C1 segment of cervical spinal cord (tissue), 14 donors: ENCODE data around the gene FCHO1.

Experiments used
- DNase-seq, 14 donors: peaks; one replicate each; lab custom pipeline; 2025; lab: John Stamatoyannopoulos, UW

The FCHO1 gene

DNA sequence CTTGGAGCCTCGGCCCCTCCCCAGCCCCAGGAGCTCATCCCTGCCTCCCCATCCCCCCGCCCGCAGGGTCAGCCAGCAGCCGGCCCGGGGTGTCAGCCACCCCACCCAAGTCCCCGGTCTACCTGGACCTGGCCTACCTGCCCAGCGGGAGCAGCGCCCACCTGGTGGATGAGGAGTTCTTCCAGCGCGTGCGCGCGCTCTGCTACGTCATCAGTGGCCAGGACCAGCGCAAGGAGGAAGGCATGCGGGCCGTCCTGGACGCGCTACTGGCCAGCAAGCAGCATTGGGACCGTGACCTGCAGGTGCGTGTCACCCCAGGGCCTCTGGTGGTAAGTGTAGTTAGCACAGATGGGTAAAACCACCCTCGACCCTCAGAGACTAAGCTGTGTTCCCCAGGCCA, 18.1 kb upstream of the FCHO1 start:
- no peak for DNase-seq

DNA sequence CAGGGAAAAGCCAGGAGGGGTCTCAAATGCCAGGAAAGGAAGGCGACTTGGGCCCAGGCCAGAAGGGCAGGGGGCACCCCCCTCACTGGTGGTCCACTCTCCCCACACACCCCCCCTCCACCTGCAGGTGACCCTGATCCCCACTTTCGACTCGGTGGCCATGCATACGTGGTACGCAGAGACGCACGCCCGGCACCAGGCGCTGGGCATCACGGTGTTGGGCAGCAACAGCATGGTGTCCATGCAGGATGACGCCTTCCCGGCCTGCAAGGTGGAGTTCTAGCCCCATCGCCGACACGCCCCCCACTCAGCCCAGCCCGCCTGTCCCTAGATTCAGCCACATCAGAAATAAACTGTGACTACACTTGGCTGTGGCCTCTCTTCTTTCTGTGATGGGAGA, 17.1 kb upstream of the FCHO1 start:
- DNase-seq, result no peak

DNA sequence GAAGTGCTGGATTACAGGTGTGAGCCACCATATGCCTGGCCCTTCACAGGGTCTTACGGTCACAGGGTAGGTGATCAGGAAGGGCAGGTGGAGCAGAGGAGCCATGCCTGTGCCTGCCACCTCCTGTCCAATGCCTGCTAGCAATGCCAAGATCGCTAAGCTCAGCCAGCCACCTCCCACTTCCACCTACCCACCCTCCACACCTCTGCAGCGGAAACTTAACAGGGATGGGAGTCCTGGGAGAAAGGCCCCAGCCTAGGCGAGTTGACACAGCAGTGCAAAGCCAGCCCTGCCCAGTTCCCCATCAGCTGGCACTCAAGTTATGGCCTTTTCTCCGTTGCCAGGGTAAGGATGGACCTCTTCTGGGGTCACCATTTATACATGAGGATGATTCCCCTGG, 15.9 kb upstream of the FCHO1 start:
- no peak for DNase-seq

DNA sequence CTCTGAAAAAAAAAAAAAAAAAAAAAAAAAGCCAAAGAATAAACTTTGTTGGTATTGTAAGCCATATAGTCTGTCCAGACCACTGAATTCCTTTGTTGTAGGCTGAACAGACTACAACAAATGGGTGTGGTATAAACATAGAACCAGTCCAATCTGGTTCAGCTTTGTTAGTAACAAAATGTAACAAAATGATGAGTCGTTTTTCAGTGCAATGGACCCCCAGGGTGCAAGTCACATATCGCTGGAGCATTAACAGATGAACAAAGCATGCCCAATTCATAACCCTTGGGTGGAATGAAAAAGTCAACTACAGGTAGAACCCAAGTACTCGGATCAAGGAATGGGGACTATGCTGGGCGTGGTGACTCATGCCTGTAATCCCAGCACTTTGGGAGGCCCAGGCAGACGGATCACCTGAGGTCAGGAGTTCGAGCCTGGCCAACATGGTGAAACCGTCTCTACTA, 13.6 kb upstream of the FCHO1 start:
- DNase-seq, result no peak

DNA sequence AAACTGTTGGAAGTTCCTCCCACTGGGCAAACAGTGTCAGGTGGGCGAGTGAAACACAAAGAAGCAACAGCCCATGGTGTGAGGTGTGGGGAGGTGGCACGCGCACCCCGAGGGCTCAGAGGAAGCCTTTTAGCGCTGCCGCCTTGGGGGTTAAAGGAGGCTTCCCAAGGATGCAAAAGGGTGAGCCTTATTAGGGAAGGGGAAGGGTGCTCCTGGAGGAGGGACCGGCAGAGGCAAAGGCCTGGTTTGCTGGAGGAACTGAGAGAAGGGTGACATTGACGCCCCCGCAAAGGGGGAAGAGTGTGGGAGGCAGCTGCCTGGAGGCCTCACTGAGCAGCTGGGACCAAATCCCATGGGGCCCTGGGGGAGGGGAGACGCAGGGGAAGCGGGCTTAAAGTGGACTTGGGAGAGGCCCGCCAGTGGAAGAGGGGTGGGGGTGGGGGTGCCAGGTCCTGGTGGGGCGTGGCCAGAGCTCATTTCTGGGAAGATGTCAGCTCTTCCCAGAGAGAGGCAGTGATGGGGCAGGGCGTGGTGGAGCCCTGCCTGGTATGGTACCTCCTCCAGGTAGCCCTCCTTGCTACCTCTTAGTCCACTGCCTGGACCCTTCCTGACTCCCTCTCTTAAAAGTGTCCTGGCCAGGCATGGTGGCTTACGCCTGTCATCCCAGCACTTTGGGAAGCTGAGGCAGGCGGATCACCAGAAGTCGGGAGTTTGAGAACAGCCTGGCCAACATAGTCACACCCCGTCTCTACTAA, 12.0 kb upstream of the FCHO1 start:
- DNase-seq, result peak in 3 of 14 donors; percentile 13 to 30 (median 17)

DNA sequence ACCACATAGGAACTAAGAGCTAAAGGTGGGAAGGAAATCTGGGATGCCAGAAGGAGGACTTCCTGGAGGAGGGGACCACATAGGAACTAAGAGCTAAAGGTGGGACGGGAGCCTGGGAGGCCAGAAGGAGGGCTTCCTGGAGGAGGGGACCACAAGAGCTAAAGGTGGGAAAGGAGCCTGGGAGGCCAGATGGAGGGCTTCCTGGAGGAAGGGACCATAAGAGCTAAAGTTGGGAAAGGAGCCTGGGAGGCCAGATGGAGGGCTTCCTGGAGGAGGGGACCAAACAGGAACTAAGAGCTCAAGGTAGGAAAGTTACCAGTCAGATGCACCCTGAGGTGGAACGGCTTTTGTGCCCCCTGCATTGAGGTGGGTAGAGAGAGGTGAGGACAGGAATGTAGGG, 9.8 kb upstream of the FCHO1 start:
- no peak for DNase-seq

DNA sequence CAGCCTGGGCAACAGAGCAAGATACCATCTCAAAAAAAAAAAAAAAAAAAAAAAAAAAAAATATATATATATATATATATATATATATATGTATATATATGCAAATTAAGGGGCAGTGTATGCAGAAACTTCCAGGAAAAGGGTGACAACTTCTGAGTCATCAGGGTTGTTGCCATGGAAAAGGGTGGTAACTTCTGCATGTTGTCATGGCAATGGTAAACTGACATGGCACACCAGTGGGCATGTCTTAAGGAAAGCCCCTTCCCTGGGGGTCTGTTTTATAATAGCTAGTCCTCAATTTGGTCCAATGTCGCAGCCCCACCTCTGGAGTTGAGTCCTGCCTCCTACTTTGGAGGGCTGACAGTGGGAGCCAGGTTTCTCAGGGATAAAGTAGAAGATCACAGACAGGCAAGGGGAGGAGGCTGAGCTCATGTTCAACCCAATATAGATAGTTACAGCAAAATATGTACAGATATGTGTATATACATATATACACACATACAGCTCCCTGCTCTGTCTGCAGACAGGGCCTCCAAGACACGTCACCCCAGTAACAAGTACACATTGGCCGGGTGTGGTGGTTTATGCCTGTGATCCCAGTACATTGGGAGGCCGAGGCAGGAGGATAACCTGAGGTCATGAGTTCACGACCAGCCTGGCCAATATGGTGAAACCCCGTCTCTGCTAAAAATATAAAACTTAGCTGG, 7.2 kb upstream of the FCHO1 start:
- DNase-seq, result no peak

DNA sequence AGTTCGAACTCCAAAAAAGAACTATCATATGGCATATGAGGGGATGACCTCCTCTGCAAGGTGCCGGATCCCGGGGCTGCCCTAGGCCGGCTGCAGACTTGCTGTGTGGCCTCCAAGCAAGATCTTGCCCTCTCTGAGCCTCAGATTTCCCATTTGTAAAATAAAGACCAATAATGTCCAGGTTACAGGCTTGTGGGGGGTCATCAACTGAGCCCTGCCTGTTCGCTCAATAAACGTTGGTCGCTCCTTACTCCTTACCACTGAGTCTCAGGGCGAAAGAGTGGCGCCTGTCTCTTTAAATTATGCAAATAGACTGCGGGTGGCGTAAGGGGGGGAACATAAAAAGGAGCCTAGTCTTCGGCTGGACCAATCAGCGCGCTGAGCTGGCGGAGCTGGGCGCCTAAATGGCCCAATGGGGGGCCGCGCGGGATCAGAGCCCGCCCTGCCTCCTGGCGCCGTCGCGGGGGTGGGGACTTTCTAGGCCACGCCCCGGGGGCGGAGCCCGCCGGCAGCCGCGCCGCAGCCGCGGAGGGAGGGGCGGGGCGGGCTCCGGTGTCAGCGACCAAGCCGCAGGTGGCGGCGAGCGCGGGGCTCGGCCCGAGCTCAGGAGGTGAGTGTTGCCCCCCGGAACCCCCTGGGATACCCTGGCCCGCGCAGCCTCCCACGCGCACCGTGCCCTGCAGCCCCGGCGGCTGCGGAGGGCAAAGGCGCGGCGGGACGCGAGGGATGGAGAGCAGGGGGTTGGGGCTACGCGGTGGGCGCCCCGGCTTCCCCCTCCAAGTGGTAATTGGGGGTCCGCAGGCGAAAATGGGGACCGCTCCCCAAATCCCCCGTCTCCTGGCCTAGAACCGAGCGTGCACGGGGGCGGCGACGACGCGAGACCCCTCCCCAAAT, 3.8 kb upstream of the FCHO1 start:
- peak; percentile 44 to 93 (median 90) for DNase-seq

DNA sequence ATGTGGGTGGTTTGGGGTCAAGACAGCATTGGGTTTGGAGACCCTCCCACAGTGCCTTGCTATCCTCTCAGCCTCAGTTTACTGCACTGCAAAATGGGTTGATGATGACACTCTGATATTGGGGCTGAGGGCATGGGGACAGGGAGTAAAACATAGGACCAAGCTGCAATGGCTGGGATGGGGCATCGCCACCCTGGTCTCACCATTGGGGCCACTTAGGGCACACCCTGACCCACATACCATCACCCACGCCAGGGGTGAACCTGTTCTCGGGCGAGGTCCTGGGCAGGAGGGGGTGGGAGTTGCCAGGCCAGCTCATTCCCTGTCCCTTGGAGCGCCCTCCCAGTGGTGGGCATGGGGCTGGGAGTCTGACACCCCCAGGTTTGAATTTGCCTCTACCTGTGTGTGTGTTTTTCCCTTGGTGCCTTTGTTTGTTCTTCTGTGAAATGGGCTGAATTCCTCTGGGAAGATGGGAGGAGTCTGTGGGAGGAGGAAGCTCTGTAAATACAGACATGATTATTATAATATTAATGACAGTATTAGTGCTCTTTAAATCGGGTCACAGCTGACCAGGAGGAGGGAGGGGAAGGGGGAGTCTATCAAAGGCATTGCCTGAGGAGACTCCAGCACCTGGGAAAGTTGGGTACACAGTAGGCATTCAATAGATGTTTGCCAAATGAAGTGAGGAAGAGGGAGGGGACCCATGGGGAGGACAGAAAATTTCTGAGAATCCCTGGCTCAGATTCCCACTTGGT, 2.2 kb upstream of the FCHO1 start:
- DNase-seq, result peak in 2 of 14 donors; percentile 2 to 45

DNA sequence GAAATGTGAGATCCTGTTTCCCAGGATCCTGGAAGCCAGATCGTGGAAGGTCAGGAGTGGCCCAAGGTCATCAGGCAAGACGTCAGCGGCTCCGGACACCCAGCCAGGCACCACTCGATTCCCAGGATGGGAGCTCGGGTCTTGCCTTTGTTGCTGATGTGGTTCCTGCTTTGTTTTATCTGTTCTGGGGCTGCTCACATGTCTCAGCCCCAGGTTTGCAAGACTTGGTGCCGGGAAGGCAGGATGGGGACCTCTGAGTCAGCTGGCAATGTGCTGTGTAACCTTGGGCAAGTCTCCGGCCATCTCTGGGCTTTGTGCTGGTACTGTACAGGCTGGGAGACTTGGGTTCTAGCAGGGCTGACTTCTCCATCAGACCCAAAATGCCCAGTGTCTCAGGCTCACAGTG, 1.4 kb upstream of the FCHO1 start:
- DNase-seq, result peak in 7 of 14 donors; percentile 15 to 46 (median 36)

DNA sequence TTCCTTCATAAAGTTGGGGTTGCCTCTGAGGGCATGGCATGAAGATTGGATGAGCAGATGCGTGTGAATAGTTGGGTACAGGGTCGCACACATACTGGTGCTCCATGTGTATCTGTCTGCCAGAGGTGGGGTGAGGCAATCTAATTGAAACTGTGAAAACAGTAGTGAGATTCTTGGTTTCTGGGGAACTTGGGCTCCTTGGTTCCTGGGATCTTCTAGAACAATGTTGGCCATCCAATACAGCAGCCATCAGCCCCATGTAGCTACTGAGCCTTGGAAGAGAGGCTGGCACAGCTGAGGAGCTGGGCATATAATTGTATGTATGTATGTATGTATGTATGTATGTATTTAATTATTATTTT, 616 bp downstream of the FCHO1 start:
- peak in 2 of 14 donors; percentile 43 to 49 for DNase-seq

DNA sequence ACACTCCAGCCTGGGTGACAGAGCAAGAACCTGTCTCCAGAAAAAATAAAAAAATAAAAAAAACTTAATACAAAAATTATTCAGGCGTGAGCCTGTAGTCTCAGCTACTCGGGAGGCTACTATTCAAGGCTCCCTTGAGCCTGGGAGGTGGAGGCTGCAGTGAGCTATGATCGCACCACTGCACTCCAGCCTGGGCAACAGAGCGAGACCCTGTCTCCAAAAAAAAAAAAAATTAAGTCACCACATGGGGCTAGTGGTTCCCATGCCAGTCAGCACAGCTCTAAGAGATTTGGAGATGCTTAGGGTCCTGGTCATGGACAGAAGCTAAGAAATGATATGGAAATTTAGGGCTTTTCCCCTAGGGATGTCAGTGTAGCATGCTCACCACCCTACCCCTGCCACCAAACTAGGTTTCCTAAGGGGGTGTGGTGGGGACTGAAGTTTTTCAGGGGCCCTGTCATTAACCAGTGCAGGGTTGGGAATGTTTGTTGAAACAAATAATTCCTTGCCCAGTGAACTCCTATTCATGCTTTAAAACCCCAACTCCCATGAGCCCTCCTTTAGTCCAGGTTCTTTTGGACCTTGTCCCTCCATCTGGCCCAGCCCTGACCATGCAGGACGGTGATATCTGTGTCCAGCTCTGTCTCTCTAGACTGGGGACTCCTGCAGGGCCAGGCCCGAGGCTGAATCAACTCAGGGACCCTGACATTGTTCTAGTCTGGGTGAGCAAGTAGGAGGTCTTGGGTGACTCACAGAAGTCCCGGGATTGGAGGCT, 1.8 kb downstream of the FCHO1 start:
- DNase-seq, result peak in 2 of 14 donors; percentile 2 to 3

DNA sequence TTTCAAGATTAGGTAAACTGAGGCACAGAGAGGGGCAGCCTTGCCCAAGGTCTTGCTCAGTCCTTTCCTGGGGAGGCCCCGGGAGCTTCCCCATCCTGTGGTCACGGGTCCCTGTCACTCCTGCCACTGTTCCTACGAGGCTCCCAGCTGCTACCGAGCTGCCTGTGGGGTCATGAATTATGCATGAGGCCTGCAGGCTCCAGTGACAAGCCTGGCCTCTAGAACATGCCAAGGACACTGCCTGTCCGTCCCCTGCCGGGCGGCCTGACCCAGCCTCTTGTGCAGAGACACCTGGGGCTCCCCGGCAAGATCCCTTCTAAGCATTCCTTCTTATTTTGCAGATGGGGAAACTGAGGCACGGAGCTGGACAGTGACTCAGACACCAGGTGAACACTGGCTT, 2.7 kb downstream of the FCHO1 start:
- DNase-seq, result peak in 11 of 14 donors; percentile 12 to 81 (median 62)

DNA sequence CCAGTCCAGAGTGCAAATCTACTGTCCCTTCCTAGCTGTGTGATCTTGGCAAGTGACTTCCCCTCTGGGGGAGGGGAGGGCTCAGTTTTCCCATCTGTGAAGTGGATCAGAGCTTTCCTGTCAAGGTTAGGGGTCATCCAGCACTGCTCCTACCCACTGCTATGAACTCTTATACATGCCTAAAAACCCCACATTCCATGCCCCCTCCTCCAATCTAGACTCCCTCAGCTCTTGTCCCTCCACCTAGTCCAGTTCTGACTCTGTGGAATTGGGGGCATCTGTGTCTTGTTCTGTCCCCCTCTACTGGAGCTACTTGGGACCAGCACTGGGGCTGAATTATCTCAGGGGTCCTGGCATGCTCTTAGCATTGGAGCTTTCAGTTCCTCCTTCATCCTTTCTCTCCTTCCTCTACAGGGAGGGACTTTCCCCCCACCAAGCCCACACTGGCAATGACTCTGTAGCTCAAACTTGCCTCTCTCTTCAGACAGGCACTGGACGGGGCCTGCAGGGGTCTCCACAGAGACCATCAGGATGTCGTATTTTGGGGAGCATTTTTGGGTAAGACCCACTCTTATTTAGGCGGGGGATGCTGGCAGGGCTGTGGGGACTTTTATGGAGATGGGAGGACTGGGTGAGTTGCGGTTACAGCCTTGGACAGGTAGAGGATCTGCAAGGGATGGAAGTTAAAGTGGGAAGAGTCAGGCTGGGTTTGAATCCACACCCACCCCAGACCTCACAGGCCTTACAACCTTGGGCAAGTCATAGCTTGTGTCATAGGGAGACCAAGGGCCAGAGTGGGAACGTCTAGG, 3.6 kb downstream of the FCHO1 start:
- peak in 3 of 14 donors; percentile 18 to 51 (median 25) for DNase-seq

DNA sequence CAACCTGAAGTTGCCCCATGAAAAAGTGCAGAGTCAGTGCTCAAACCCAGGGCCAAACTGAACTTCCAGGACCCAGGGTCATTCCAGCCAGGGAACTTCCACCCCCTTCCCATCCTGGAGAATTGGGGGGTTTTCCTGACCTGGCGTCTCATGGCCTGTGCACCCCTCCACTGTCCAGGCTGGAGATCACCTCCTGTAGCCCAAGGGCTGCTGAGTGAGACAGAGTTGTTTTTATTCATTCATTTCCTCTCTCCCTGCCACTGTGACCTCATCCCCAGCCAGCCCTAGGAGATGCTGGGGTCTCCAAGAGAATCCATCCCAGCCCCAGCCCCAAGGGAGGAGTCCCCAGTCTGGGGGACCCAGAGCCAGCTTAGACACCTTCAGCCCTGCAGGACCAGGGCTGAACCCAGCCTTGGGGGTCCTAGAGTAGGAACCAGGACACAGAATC, 4.2 kb downstream of the FCHO1 start:
- peak in 3 of 14 donors; percentile 39 to 44 (median 41) for DNase-seq

DNA sequence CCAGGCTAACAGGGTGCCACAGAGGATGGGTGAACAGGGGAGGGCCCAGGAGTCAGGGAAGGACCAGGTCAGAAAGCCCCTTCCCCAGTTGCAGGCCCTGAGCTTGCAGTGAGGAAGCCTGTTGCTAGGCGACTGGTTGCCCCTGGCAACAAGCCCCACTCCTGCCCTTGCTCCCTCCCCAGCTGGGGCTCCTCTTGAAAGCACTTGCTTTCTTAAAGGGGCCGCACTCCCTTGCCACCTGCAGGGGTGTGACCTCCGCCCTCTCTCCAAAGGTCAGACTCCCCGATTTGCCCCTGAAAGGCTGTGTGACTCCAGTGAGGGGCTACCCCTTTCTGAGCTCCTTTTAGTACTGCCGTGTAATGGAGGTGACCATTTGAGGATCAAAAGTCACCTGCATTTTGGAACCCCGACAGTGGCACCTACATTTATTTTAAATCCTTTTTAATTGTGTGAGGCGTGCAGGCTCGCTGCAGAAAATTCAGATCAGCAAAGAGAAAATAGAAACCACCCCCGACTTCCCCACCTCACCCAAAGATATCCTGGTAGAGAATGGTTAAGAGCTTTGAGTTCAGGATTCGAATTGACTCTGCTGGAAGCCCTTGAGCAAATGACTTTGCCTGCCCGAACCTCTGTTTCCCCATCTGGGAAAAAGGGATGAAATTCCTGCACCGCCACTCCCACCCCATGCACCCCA, 4.8 kb downstream of the FCHO1 start:
- peak in 13 of 14 donors; percentile 16 to 79 (median 55) for DNase-seq

DNA sequence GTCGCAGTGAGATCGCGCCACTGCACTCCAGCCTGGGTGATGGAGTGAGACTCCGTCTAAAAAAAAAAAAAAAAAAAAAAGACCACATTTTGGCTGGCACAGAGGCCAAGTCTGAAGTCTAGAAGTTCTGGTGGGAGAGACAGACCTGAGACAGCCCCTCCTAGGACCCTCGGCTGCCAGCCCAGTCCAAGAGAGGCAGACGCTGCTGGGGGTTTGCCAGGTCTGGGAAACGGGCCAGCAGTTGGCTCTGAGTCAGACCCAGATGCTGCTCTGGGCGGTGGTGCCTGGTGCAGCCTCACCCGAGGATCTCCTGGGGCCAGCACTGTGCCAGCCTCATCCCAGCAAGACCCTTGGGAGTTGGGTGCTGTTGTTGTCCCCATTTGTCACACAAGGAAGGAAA, 5.8 kb downstream of the FCHO1 start:
- DNase-seq, result peak in 13 of 14 donors; percentile 26 to 94 (median 87)

DNA sequence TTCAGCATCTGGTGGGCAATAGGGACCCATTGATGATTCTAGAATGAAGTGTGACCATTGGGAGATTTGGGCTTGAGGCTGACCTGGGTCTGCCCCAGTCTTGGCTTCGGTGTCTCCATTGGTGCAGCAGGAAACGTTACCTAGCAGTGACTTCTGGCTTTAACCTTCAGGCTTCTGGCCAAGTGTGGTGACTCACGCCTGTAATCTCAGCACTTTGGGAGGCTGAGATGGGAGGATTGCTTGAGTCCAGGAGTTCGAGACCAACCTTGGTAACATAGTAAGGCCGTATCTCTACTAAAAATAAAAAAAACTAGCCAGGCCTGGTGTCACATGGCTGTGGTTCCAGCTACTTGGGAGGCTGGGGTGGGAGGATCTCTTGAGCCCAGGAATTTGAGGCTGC, 7.2 kb downstream of the FCHO1 start:
- DNase-seq, result no peak

DNA sequence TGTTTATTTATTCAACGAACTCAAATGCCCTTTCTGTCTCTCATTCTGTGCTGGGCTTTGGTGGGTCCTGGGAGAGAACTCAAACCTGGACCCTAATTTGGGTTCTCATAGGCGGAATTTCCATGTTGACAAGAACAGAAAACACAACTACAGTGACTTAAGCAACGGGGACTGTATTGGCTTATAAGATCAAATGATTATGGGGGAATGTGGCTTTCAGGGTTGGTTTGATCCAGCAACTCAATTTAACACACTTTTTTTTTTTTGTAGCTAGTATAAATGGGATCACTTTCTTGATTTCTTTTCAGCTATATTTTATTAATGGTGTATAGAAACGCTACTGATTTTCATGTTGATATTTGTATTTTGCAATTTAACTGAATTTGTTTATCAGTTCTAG, 9.9 kb downstream of the FCHO1 start:
- DNase-seq, result no peak
